ENCODE results near the gene FRMD1.

FRMD1 gene

DNA sequence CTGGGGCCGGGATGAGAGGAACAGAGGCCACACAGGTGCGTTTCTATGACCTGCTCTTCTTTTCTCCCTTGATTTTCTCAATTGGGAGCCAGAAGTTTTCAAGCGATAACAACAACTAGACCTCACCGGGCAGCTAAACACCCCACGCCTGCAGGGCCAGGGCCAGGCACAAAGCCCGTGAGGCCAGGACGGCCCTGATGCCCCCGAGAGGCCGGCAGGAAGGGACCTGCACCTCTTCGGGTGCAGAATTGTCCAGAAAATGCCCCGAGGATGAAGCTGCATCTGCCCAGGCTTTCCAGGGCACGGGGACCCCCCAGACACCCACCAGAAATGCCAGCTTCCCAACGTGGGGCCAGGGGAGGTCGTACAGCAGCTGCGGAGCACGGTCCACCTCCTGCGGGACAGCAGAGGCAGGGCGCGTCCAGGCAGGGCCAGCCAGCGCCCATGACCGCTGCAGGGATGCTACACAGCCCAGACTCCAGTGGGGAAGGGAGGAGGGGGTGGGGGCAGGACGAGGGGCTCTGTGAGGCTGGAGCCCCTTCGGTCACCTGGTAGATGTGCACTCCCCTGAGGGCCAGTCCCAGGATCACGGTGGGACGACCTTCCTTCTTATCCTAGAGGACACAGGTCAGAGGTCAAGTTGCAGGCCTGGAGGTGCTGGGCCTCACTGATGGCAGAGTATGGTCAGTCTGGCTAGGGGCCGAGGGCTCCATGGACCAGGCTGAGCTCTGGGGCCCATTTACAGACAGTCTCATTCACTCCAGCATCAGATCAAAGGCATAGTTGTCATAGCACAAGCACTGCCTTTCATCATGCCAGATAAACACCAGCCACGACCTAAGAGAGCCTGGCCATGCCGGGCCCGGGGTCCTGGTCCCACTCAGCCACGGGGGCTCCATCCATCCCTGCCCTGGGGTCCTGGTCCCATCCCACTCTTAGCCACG lies 16.4 kb downstream of the FRMD1 start:
- no peak for DNase-seq (ENCODE audit: extremely low read depth, low read depth)
- TF ChIP-seq, protein P1, sequence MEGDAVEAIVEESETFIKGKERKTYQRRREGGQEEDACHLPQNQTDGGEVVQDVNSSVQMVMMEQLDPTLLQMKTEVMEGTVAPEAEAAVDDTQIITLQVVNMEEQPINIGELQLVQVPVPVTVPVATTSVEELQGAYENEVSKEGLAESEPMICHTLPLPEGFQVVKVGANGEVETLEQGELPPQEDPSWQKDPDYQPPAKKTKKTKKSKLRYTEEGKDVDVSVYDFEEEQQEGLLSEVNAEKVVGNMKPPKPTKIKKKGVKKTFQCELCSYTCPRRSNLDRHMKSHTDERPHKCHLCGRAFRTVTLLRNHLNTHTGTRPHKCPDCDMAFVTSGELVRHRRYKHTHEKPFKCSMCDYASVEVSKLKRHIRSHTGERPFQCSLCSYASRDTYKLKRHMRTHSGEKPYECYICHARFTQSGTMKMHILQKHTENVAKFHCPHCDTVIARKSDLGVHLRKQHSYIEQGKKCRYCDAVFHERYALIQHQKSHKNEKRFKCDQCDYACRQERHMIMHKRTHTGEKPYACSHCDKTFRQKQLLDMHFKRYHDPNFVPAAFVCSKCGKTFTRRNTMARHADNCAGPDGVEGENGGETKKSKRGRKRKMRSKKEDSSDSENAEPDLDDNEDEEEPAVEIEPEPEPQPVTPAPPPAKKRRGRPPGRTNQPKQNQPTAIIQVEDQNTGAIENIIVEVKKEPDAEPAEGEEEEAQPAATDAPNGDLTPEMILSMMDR (IDR thresholded peaks at IDR 0.05; ENCODE audit: low read depth, low read length): no peak

- no peak for DNase-seq (ENCODE audit: extremely low read depth, low read depth)
- TF ChIP-seq, protein P1 (IDR thresholded peaks at IDR 0.05; ENCODE audit: low read depth, low read length): no peak
Measured at GRCh38 chr6:168061269-168062210, 17.5 kb downstream of the FRMD1 start.

DNA sequence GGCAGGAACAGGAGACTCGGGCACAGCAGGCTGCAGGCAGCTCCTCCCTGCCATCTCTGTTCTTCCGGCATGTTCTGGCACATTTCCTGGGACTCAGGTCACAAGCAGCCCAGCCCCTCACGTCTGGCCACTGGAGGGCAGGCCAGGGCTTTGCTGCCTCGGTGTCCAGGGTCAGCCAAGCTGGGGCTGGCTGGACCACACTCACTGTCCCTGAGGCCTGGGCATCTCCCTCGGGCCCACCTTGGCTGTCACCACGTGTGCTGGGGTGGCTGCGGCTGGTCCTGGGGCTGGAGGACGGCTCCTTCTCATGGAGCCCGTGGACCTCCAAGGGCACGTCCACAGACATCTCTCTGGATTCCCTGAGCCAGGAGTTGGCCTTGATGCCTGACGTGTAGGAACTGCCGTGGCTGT lies 18.5 kb downstream of the FRMD1 start:
- DNase-seq (ENCODE audit: extremely low read depth, low read depth): peak; percentile 4

DNA sequence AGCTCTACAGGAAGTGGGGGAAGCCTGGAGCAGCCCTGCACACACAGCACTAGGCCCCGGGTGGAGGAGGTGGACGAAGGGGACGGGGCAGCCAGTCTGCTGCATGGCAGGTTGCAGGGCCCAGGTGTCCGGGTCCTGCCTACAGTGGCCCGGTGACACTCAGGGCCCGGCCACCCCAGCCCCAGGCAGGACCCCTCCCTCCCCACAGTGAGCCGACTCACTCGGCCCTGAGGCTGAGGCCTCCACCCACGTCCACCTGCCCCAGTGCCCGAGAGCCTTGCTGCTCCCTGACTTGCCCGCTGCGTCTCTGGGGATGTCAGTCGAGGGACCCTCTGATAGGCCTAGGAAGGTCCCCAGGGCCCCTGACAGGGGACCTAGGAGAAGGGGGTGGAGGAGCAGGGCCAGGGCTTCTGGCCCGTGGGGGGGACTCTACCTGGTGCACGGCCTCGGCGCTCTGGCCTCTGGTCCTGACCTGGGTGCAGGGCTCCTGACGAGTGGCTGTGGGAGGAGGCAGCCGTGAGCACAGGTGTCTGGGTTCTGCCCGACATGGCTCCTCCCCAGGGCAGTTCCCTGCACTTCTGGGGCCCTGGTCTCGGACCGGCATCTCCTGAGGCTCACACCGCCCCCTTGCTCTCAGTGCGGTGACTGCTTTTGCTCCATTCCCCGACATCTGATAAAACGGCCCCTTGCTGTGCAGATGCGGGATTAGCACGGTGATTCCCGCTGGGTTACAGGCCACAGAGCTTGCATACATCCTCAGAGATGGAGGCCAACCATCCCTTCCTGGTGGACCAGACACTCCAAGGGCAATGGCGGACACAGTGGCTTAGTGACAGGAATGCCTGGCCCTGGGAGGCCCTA lies 20.1 kb downstream of the FRMD1 start:
- DNase-seq (ENCODE audit: extremely low read depth, low read depth): no peak
- TF ChIP-seq, protein P1 (IDR thresholded peaks at IDR 0.05; ENCODE audit: low read depth, low read length): no peak

More for the DNA sequence above, 18.5 kb downstream of the FRMD1 start:
- TF ChIP-seq, protein P1 (IDR thresholded peaks at IDR 0.05; ENCODE audit: low read depth, low read length): peak; percentile 43

DNA sequence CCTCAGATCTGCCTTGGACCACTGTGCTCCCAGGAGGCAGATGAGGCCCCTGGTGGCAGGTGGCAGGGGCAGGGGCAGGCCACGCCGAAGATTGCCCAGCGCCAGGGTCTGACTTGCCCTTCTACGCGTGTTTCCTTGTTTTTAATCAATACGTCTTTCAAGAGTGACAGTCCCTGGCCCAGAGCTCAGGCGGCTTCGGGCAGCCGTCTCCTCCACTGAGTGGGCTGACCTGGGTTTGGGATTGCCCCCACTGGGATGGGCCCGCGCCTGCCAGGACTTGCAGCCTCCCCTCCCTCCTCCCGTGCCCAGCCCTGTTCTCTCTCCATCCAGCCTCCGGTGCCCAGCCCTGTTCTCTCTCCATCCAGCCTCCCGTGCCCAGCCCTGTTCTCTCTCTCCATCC lies 21.2 kb downstream of the FRMD1 start:
- DNase-seq (ENCODE audit: extremely low read depth, low read depth): no peak
- TF ChIP-seq, protein P1 (IDR thresholded peaks at IDR 0.05; ENCODE audit: low read depth, low read length): no peak

- TF ChIP-seq, protein P1 (IDR thresholded peaks at IDR 0.05; ENCODE audit: low read depth, low read length): no peak
- no peak for DNase-seq (ENCODE audit: extremely low read depth, low read depth)
Measured at GRCh38 chr6:168056892-168057527, 22.0 kb downstream of the FRMD1 start.

Measured in AG09319 (cell line).